DOHH2 (cell line): ENCODE results near the gene ZBTB7A.

Experiments used
- EZH2phosphoT487 ChIP-seq: fragments of 200-600 bp; sonication (generic); IDR thresholded peaks from 2 replicates; pipeline ENCODE4 v1.6.1; 2017; ENCODE audit warnings: borderline replicate concordance, mild to moderate bottlenecking, antibody characterized with exemption, low read length, moderate library complexity, mixed read lengths
- TF ChIP-seq, protein P1 (sequence below): fragments of 200-600 bp; sonication (generic); IDR thresholded peaks from one replicate; pipeline ENCODE4 v1.5.1; 2014; ENCODE audit warnings: antibody characterized with exemption, mild to moderate bottlenecking, low read depth, low read length; ENCODE audit not compliant: poor library complexity, severe bottlenecking

DNA sequence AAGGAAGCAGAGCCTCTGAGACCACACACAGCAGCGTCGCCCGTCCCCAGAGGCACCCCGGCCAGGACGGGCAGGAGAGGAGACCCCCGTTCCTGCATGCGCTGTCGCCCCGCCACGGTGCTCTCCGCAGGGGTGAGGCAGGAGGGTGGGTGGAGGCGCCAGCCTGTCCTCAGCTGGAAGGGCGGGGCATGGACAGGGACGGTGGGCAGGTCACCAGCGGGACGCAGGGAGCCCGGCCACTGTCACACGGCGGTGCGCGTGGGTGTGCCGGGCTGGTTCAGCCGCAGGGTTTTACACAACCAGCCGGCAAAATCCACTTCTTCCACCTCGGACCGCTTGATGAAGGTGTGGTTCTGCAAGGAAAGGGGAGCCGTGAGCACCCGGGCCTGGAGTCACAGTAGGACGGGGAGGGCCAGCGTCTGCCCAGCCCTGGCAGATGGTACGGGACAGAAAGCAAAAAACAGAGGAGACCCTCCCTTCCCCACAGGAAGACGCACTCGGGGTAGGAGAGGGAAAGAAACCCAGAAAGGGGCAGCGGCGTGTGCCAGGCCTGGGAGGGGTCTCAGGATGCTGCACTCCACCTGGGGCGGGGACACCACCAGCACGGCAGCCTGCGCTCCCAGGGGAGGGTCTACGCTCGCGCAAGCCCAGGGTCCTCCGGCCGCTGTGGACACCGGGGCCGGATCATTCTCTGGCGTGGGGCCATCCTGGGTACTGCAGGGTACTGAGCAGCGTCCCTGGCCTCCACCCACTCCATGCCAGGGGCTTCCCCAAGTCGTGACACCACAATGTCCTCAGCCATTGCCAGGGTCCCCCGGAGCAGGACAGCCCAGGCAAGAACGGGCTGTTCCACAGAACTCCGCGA lies 23.9 kb upstream of the ZBTB7A start:
- TF ChIP-seq, protein P1, sequence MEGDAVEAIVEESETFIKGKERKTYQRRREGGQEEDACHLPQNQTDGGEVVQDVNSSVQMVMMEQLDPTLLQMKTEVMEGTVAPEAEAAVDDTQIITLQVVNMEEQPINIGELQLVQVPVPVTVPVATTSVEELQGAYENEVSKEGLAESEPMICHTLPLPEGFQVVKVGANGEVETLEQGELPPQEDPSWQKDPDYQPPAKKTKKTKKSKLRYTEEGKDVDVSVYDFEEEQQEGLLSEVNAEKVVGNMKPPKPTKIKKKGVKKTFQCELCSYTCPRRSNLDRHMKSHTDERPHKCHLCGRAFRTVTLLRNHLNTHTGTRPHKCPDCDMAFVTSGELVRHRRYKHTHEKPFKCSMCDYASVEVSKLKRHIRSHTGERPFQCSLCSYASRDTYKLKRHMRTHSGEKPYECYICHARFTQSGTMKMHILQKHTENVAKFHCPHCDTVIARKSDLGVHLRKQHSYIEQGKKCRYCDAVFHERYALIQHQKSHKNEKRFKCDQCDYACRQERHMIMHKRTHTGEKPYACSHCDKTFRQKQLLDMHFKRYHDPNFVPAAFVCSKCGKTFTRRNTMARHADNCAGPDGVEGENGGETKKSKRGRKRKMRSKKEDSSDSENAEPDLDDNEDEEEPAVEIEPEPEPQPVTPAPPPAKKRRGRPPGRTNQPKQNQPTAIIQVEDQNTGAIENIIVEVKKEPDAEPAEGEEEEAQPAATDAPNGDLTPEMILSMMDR: no peak
- TF ChIP-seq EZH2phosphoT487: no peak
